Measurements from ENCODE around the gene FAM170B.

- TF ChIP-seq ZNF785 (tag by site-specific recombination; IDR thresholded peaks at IDR 0.05) (no peak), CTCF (tag by site-specific recombination; IDR thresholded peaks at IDR 0.05) (no peak), ZNF202 (tag by site-specific recombination; IDR thresholded peaks at IDR 0.05; ENCODE audit: borderline replicate concordance) (no peak), ELK4 (IDR thresholded peaks at IDR 0.05; ENCODE audit: borderline replicate concordance, low read depth, low read length) (no peak), ZNF621 (tag by site-specific recombination; IDR thresholded peaks at IDR 0.05) (no peak), ZNF132 (tag by site-specific recombination; IDR thresholded peaks at IDR 0.05; ENCODE audit: borderline replicate concordance) (no peak), GLI2 (tag by site-specific recombination; IDR thresholded peaks at IDR 0.05; ENCODE audit: borderline replicate concordance, low read depth) (no peak), SP2 (tag by site-specific recombination; IDR thresholded peaks at IDR 0.05) (no peak), ZBTB11 (tag by site-specific recombination; conservative IDR thresholded peaks at IDR 0.05; ENCODE audit: low read depth) (no peak), ZBTB20 (tag by site-specific recombination; IDR thresholded peaks at IDR 0.05) (no peak), GLI4 (tag by site-specific recombination; IDR thresholded peaks at IDR 0.05) (no peak)
Measured at GRCh38 chr10:49168831-49169500, 35.1 kb upstream of the FAM170B start.
